HepG2 (cell line): ENCODE data around the gene CRY1. TPM values are rescaled to one million over a fixed set of nuclear protein-coding genes. Genes with fewer than 3 reads are reported as not detected.

Source experiments
- ELF1 ChIP-seq: sonication (generic); formaldehyde crosslinking; IDR thresholded peaks from 2 replicates; pipeline ENCODE4 v1.4.0; 2020; ENCODE audit warnings: missing genetic modification reagents
- MEIS2 ChIP-seq: sonication (generic); formaldehyde crosslinking; IDR thresholded peaks from 2 replicates; pipeline ENCODE4 v1.9.0; 2021; ENCODE audit warnings: mild to moderate bottlenecking, missing genetic modification reagents
- NFIB ChIP-seq: sonication (generic); formaldehyde crosslinking; IDR thresholded peaks from 2 replicates; pipeline ENCODE4 v1.9.0; 2021; ENCODE audit warnings: missing genetic modification reagents, mild to moderate bottlenecking, borderline replicate concordance
- SOX6 ChIP-seq, 2 experiments: fragments of 450-650 bp in 1 of 2; sonication (generic) in 1 of 2; formaldehyde crosslinking in 1 of 2; IDR thresholded peaks; 2 replicates each; pipeline versions ENCODE4 v1.4.0 to v1.6.1; 2017 to 2020; ENCODE audit warnings: antibody characterized with exemption in 1 of 2, mild to moderate bottlenecking in 1 of 2, missing genetic modification reagents in 1 of 2
- ZFP62 ChIP-seq: sonication (generic); formaldehyde crosslinking; IDR thresholded peaks from 2 replicates; pipeline ENCODE4 v1.4.0; 2020; ENCODE audit warnings: missing genetic modification reagents
- ZNF30 ChIP-seq: sonication (generic); formaldehyde crosslinking; IDR thresholded peaks from 2 replicates; pipeline ENCODE4 v1.5.0; 2020; ENCODE audit warnings: mild to moderate bottlenecking, missing genetic modification reagents
- polyA plus RNA-seq, 8 experiments: library from polyadenylated mRNA; depleted of rRNA in 3 of 8; stranded (reverse) in 7 of 8; unstranded in 1 of 8; fragments of >200 nt; fragmentation: Illumina TruSeq in 4 of 8; extraction: Trizol in 4 of 8; gene quantifications; 2 replicates each; pipeline versions ENCODE4 v1.2.1 to v1.2.3, GENCODE V29; 2011 to 2016; ENCODE audit warnings: low read depth in 4 of 8, missing spikeins in 1 of 8, mixed read lengths in 1 of 8; ENCODE audit not compliant: insufficient read depth in 1 of 8
- total RNA-seq, 5 experiments: library from RNA; depleted of rRNA; stranded (reverse); fragments of >200 nt; fragmentation: Illumina TruSeq; extraction: Trizol; gene quantifications; 2 replicates each; pipeline ENCODE4 v1.2.3, GENCODE V29; 2016; ENCODE audit warnings: low read depth in 1 of 5
- TF ChIP-seq, protein P1 (sequence below): sonication (generic); formaldehyde crosslinking; IDR thresholded peaks from 2 replicates; pipeline ENCODE4 v1.4.0; 2020; ENCODE audit warnings: missing genetic modification reagents
- TF ChIP-seq, protein P2 (sequence below): sonication (generic); formaldehyde crosslinking; IDR thresholded peaks from 2 replicates; pipeline ENCODE4 v1.5.0; 2020; ENCODE audit warnings: mild to moderate bottlenecking, missing genetic modification reagents, moderate library complexity
- TF ChIP-seq, protein P3 (sequence below): sonication (generic); formaldehyde crosslinking; IDR thresholded peaks from 2 replicates; pipeline ENCODE4 v1.5.0; 2020; ENCODE audit warnings: mild to moderate bottlenecking, missing genetic modification reagents
- TF ChIP-seq, protein P4 (sequence below): IDR thresholded peaks from 2 replicates; pipeline ENCODE4 v1.6.1; 2016; ENCODE audit warnings: mild to moderate bottlenecking, missing biosample characterization, missing genetic modification reagents
- TF ChIP-seq, protein P5 (sequence below): sonication (generic); formaldehyde crosslinking; IDR thresholded peaks from 2 replicates; pipeline ENCODE4 v1.4.0; 2020; ENCODE audit warnings: missing genetic modification reagents
- TF ChIP-seq, protein P6 (sequence below): sonication (generic); formaldehyde crosslinking; IDR thresholded peaks from 2 replicates; pipeline ENCODE4 v1.4.0; 2020; ENCODE audit warnings: missing genetic modification reagents
- TF ChIP-seq, protein P7 (sequence below): IDR thresholded peaks from 2 replicates; pipeline ENCODE4 v1.6.1; 2018; ENCODE audit warnings: missing genetic modification reagents, mild to moderate bottlenecking, missing compliant biosample characterization
- TF ChIP-seq, protein P8 (sequence below): sonication (generic); formaldehyde crosslinking; IDR thresholded peaks from 2 replicates; pipeline ENCODE4 v1.4.0; 2020; ENCODE audit warnings: missing genetic modification reagents, mild to moderate bottlenecking, borderline replicate concordance

The CRY1 gene
- total and polyA plus RNA-seq, 2 of the 13 experiments (the other 11 are each of a cell fraction or from before 2014, with no cell fraction given), result 11.4 to 13.9 TPM

DNA sequence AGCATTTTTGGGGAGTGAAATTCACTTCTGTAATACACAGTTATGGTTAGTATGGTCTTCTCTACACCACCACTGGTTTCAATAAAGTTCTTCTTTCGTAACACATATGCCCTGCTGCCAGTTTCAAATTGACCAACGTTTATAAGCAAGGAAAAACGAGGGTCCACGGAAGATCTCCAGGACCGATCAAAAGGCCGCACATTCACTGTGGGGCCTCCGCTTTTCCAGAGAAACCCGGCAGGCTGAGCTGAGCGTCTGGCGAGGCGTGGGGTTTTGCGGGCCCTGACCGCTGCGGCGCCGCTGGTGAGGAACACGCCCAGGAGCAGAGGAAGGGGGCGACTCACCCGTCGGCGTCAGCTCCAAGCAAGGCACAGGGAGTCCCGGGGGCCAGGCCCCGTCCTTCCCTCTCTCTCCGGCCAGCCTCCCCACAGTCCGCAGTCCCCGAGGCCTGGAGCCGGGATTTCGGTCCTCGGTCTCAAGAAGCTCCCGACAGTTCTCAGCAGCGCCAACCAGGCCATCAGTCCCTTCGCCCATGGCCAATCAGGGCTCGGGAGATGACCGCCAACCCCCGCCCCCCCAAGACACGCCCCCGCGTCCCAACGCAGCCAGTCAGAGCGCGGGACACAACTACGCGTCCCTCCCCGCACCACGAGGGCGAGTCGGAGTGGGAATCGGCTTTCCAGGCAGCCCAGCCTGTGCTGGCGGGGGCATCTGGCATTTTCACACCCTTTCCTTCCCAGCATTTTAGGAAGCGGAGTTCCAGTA lies 106.5 kb downstream of the CRY1 start, which contains the start of gene MTERF2 (continued):
- TF ChIP-seq, protein P1, sequence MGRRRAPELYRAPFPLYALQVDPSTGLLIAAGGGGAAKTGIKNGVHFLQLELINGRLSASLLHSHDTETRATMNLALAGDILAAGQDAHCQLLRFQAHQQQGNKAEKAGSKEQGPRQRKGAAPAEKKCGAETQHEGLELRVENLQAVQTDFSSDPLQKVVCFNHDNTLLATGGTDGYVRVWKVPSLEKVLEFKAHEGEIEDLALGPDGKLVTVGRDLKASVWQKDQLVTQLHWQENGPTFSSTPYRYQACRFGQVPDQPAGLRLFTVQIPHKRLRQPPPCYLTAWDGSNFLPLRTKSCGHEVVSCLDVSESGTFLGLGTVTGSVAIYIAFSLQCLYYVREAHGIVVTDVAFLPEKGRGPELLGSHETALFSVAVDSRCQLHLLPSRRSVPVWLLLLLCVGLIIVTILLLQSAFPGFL (CRISPR knock-in tag), result no peak
- TF ChIP-seq, protein P2, sequence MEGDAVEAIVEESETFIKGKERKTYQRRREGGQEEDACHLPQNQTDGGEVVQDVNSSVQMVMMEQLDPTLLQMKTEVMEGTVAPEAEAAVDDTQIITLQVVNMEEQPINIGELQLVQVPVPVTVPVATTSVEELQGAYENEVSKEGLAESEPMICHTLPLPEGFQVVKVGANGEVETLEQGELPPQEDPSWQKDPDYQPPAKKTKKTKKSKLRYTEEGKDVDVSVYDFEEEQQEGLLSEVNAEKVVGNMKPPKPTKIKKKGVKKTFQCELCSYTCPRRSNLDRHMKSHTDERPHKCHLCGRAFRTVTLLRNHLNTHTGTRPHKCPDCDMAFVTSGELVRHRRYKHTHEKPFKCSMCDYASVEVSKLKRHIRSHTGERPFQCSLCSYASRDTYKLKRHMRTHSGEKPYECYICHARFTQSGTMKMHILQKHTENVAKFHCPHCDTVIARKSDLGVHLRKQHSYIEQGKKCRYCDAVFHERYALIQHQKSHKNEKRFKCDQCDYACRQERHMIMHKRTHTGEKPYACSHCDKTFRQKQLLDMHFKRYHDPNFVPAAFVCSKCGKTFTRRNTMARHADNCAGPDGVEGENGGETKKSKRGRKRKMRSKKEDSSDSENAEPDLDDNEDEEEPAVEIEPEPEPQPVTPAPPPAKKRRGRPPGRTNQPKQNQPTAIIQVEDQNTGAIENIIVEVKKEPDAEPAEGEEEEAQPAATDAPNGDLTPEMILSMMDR, result 0 out of 2 replicates have a peak, but pooled peaks have one; percentile 17
- TF ChIP-seq, protein P3, sequence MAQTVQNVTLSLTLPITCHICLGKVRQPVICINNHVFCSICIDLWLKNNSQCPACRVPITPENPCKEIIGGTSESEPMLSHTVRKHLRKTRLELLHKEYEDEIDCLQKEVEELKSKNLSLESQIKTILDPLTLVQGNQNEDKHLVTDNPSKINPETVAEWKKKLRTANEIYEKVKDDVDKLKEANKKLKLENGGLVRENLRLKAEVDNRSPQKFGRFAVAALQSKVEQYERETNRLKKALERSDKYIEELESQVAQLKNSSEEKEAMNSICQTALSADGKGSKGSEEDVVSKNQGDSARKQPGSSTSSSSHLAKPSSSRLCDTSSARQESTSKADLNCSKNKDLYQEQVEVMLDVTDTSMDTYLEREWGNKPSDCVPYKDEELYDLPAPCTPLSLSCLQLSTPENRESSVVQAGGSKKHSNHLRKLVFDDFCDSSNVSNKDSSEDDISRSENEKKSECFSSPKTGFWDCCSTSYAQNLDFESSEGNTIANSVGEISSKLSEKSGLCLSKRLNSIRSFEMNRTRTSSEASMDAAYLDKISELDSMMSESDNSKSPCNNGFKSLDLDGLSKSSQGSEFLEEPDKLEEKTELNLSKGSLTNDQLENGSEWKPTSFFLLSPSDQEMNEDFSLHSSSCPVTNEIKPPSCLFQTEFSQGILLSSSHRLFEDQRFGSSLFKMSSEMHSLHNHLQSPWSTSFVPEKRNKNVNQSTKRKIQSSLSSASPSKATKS, result no peak
- TF ChIP-seq SOX6 (IDR thresholded peaks at IDR 0.05) (no peak), SOX6 (CRISPR knock-in tag; IDR thresholded peaks at IDR 0.05) (peak; percentile 44), ZNF30 (CRISPR knock-in tag) (no peak), ELF1 (CRISPR knock-in tag) (no peak), ZFP62 (CRISPR knock-in tag) (no peak), MEIS2 (peak; percentile 72; the same call in 1 of the 2 replicates), NFIB (no peak)
- TF ChIP-seq, protein P4, sequence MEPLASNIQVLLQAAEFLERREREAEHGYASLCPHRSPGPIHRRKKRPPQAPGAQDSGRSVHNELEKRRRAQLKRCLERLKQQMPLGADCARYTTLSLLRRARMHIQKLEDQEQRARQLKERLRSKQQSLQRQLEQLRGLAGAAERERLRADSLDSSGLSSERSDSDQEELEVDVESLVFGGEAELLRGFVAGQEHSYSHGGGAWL (CRISPR knock-in tag), result peak; percentile 51; the same call in 1 of the 2 replicates
- TF ChIP-seq, protein P5, sequence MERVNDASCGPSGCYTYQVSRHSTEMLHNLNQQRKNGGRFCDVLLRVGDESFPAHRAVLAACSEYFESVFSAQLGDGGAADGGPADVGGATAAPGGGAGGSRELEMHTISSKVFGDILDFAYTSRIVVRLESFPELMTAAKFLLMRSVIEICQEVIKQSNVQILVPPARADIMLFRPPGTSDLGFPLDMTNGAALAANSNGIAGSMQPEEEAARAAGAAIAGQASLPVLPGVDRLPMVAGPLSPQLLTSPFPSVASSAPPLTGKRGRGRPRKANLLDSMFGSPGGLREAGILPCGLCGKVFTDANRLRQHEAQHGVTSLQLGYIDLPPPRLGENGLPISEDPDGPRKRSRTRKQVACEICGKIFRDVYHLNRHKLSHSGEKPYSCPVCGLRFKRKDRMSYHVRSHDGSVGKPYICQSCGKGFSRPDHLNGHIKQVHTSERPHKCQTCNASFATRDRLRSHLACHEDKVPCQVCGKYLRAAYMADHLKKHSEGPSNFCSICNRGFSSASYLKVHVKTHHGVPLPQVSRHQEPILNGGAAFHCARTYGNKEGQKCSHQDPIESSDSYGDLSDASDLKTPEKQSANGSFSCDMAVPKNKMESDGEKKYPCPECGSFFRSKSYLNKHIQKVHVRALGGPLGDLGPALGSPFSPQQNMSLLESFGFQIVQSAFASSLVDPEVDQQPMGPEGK (CRISPR knock-in tag), result peak; percentile 75
- TF ChIP-seq, protein P6, sequence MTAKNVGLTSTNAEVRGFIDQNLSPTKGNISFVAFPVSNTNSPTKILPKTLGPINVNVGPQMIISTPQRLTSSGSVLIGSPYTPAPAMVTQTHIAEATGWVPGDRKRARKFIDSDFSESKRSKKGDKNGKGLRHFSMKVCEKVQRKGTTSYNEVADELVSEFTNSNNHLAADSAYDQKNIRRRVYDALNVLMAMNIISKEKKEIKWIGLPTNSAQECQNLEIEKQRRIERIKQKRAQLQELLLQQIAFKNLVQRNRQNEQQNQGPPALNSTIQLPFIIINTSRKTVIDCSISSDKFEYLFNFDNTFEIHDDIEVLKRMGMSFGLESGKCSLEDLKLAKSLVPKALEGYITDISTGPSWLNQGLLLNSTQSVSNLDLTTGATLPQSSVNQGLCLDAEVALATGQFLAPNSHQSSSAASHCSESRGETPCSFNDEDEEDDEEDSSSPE (CRISPR knock-in tag), result peak; percentile 59
- TF ChIP-seq, protein P7, sequence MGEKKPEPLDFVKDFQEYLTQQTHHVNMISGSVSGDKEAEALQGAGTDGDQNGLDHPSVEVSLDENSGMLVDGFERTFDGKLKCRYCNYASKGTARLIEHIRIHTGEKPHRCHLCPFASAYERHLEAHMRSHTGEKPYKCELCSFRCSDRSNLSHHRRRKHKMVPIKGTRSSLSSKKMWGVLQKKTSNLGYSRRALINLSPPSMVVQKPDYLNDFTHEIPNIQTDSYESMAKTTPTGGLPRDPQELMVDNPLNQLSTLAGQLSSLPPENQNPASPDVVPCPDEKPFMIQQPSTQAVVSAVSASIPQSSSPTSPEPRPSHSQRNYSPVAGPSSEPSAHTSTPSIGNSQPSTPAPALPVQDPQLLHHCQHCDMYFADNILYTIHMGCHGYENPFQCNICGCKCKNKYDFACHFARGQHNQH, result peak; percentile 73
- TF ChIP-seq, protein P8, sequence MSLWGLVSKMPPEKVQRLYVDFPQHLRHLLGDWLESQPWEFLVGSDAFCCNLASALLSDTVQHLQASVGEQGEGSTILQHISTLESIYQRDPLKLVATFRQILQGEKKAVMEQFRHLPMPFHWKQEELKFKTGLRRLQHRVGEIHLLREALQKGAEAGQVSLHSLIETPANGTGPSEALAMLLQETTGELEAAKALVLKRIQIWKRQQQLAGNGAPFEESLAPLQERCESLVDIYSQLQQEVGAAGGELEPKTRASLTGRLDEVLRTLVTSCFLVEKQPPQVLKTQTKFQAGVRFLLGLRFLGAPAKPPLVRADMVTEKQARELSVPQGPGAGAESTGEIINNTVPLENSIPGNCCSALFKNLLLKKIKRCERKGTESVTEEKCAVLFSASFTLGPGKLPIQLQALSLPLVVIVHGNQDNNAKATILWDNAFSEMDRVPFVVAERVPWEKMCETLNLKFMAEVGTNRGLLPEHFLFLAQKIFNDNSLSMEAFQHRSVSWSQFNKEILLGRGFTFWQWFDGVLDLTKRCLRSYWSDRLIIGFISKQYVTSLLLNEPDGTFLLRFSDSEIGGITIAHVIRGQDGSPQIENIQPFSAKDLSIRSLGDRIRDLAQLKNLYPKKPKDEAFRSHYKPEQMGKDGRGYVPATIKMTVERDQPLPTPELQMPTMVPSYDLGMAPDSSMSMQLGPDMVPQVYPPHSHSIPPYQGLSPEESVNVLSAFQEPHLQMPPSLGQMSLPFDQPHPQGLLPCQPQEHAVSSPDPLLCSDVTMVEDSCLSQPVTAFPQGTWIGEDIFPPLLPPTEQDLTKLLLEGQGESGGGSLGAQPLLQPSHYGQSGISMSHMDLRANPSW, result no peak; the same call in 1 of the 2 replicates
